Mammary epithelial cell (primary cell): ENCODE data around the gene CCDC50.

Experiments
- CTCF ChIP-seq, 2 donors: IDR thresholded peaks in 1 of 2; conservative IDR thresholded peaks in 1 of 2; 2 replicates each; pipeline ENCODE4 v1.5.1; 2011 to 2012; ENCODE audit warnings: inconsistent platforms in 2 of 2, low read length in 2 of 2, mild to moderate bottlenecking in 2 of 2, control low read depth in 1 of 2, low read depth in 1 of 2; ENCODE audit not compliant: insufficient read depth in 1 of 2; ENCODE audit errors: extremely low read depth in 1 of 2
- EZH2 ChIP-seq: IDR thresholded peaks from 2 replicates; pipeline ENCODE4 v1.6.1; 2012; ENCODE audit warnings: low read length, inconsistent platforms, borderline replicate concordance

- TF ChIP-seq CTCF (conservative IDR thresholded peaks at IDR 0.05 in 1 of 2, IDR thresholded peaks at IDR 0.05 in 1 of 2; ENCODE audit: extremely low read depth in 1 of 2, insufficient read depth in 1 of 2, low read depth in 1 of 2, low read length in 2 of 2) (no peak), EZH2 (no peak)
These were observed 8.9 kb upstream of the CCDC50 start for GRCh38 chr3:191320316-191320715.
